Stimulated activated effector memory CD8-positive, alpha-beta T cell treated with anti-CD3 and anti-CD28 coated beads, Interleukin-12 subunit alpha, Interleukin-12 subunit beta, amount 100 ng/mL, for 72 hours (primary cell): ENCODE measurements around the gene CASKIN2.
"Not testable (repeated sequence)": the region's sequence is repeated elsewhere in the genome, so short reads cannot be mapped to it uniquely, and the experiment has no call there.

Experiments
- ATAC-seq: fragments of 150-1000 bp; cut with Tn5 transposase; 2 replicates; pipeline ENCODE4 v1.10.0; 2021
- DNase-seq, 2 donors: peaks; one replicate each; pipeline ENCODE4 v3.0.0; 2021 to 2022; ENCODE audit warnings: low spot score in 2 of 2
- H3K27ac Mint-ChIP-seq: one replicate; pipeline ENCODE4 v1.8.0; 2022; ENCODE audit warnings: mild to moderate bottlenecking, mixed read lengths
- H3K36me3 Mint-ChIP-seq: one replicate; pipeline ENCODE4 v1.8.0; 2022; ENCODE audit warnings: mild to moderate bottlenecking, mixed read lengths
- H3K4me1 Mint-ChIP-seq: one replicate; pipeline ENCODE4 v1.8.0; 2022; ENCODE audit warnings: mixed read lengths
- H3K4me3 Mint-ChIP-seq: one replicate; pipeline ENCODE4 v1.8.0; 2022; ENCODE audit warnings: mild to moderate bottlenecking, mixed read lengths
- H3K9me3 Mint-ChIP-seq: one replicate; pipeline ENCODE4 v1.8.0; 2022; ENCODE audit warnings: mixed read lengths

CASKIN2 gene

GRCh38 chr17:75481194-75482068 is 33.9 kb downstream of the CASKIN2 start:
- H3K4me3 Mint-ChIP-seq, result no peak overlapping the region
- no peaks in the 10 kb centered on the region for H3K9me3 Mint-ChIP-seq
- DNase-seq, result peak in 1 of 2 donors; percentile 45
- H3K4me1 Mint-ChIP-seq, result peaks cover 20% of the 10 kb centered on the region
- H3K27ac Mint-ChIP-seq, result peak overlapping the region; percentile 85
- H3K36me3 Mint-ChIP-seq, result peaks cover under 1% of the 10 kb centered on the region
- no peak for ATAC-seq

DNA sequence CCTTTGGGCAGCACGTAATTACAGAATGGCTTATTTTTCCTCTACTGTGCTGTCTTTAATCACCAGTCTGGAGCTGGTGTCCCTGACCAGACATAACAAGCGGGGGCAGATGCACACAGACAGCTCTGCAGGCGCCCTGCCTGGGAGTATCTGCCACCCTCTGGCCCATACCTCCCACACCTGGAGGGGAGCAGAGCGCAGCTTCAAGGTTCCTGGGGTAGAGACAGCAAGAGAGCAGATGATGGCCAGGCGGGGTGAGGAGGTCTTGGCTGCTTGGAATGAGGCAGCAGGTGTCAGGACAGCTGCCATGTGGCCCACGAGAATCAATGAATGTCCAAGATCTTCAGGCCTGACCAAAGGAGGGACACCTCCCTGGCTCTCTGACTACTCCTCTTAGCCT is 35.1 kb downstream of the CASKIN2 start:
- H3K36me3 Mint-ChIP-seq, result peaks cover 5% of the 10 kb centered on the region
- H3K4me3 Mint-ChIP-seq, result no peak overlapping the region
- DNase-seq (no peak), ATAC-seq (no peak)
- H3K4me1 Mint-ChIP-seq, result peaks cover 16% of the 10 kb centered on the region
- peak overlapping the region; percentile 85 for H3K27ac Mint-ChIP-seq
- no peaks in the 10 kb centered on the region for H3K9me3 Mint-ChIP-seq

GRCh38 chr17:75478508-75478907 is 36.8 kb downstream of the CASKIN2 start:
- peaks cover 8% of the 10 kb centered on the region for H3K36me3 Mint-ChIP-seq
- no peak for ATAC-seq
- H3K27ac Mint-ChIP-seq, result no peak overlapping the region

GRCh38 chr17:75477490-75477862 is 37.9 kb downstream of the CASKIN2 start:
- peaks cover 13% of the 10 kb centered on the region for H3K36me3 Mint-ChIP-seq
- not testable (repeated sequence) for DNase-seq, H3K4me3 Mint-ChIP-seq, H3K9me3 Mint-ChIP-seq, H3K27ac Mint-ChIP-seq, ATAC-seq
- H3K4me1 Mint-ChIP-seq, result peaks cover 16% of the 10 kb centered on the region

More at GRCh38 chr17:75478508-75478907, 36.8 kb downstream of the CASKIN2 start:
- peaks cover 16% of the 10 kb centered on the region for H3K4me1 Mint-ChIP-seq
- H3K4me3 Mint-ChIP-seq, result no peak overlapping the region
- no peaks in the 10 kb centered on the region for H3K9me3 Mint-ChIP-seq
- no peak for DNase-seq

DNA sequence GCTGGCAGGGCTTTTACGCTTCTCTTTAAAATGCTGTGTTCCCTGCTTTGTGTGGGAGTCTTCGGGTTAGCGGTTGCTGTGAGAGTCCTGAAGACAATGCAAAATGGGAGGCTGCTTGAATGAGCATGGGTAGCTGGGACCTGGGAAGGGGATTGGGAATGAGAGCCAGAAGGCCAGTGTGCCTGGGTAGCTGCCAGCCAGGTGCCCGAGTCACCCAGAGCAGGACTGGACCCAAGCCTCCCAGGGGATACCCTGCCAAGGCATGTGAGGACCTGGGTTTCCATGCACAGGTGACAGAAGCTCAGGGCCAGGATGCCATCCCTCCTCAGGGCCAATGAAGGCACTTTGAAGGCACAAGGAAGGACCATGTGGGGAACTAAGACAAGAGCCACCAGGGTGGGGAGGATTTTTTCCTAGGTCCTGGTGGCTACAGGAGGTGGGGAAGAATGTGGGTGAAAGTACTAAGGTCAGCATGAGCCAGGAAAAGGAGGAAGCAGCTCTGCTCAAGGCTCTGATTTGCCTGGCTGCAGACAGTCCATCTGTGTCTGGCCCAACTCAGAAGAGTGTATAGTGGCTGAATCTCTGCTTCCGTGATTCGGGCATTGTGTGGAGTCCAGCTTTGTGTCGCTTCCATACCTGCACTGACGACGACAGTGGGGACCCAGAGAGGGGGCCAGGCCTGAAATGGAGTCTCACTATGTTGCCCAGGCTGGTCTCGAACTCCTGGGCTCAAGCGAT is 38.4 kb downstream of the CASKIN2 start:
- no peak for DNase-seq
- no peak overlapping the region for H3K4me3 Mint-ChIP-seq
- H3K4me1 Mint-ChIP-seq, result peaks cover 16% of the 10 kb centered on the region
- no peaks in the 10 kb centered on the region for H3K9me3 Mint-ChIP-seq
- peak overlapping the region; percentile 89 for H3K27ac Mint-ChIP-seq
- no peak for ATAC-seq
- H3K36me3 Mint-ChIP-seq, result peaks cover 13% of the 10 kb centered on the region

- Mint-ChIP-seq H3K27ac (peak overlapping the region; percentile 89), H3K4me1 (peaks cover 15% of the 10 kb centered on the region), H3K36me3 (peaks cover 13% of the 10 kb centered on the region), H3K4me3 (no peak overlapping the region), H3K9me3 (no peaks in the 10 kb centered on the region)
- ATAC-seq (no peak), DNase-seq (no peak)
These were observed 39.1 kb downstream of the CASKIN2 start for GRCh38 chr17:75476271-75476671.

DNA sequence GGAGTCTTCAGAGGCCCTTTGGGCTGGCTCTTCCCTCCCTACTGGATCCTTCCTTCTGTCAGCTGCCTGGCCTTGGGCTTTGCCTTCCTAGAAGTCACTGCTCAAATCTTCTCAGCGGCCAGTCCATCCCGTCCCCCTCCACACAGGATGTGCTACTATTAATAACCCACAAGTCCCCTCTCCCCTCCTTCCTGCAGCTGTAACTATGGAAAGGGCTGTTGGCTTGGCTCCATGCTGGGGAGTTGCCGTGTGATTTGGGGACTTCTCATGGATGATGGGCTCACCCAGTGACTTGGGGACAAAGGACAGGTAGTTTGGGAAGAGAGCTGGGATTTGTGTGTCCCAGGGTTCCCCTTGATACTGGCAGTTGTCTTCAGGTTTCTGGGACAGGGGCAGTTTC is 39.5 kb downstream of the CASKIN2 start:
- Mint-ChIP-seq H3K27ac (peak overlapping the region; percentile 89), H3K9me3 (no peaks in the 10 kb centered on the region), H3K4me1 (peaks cover 11% of the 10 kb centered on the region), H3K36me3 (peaks cover 13% of the 10 kb centered on the region), H3K4me3 (no peak overlapping the region)
- ATAC-seq (no peak), DNase-seq (no peak)

DNA sequence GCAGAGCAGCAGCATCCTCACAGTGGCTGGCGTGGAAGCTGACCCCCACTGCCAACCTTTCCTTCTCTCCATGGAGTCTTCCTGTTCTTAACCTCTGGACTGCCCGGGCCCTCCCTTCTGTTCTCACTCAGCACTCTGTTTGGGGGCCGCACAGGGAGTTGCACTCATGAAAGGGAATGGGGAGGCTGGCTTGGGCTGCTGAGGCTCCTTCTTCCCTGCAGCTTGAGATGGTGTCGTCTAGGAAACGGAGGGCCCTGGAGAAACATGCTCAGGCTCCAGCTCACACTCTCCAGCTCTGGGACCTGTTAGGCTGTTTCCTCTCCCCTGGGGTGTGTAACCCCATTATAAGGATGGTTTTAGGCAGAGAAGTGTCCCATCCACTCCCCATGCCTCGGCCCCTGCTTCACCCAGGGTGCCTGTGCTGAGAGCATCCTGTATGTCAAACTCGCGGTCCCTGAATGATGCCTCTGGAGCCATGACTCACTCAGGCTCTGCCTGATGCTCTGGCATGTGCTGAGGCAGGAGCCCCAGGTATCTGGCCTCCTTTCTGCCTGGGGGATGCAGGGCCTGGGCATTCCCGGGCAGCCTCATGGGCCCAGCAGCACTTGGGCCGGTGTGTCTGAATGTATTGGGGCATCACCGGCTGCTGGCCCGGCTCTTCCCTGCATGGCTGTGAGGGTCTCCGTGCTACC is 40.0 kb downstream of the CASKIN2 start:
- peaks cover 13% of the 10 kb centered on the region for H3K36me3 Mint-ChIP-seq

GRCh38 chr17:75474736-75475135 is 40.6 kb downstream of the CASKIN2 start:
- ATAC-seq (no peak), DNase-seq (no peak)
- Mint-ChIP-seq H3K4me1 (peaks cover 6% of the 10 kb centered on the region), H3K36me3 (peaks cover 13% of the 10 kb centered on the region), H3K27ac (peak overlapping the region; percentile 58), H3K4me3 (no peak overlapping the region), H3K9me3 (no peaks in the 10 kb centered on the region)

More for the DNA sequence above, 40.0 kb downstream of the CASKIN2 start:
- H3K9me3 Mint-ChIP-seq, result no peaks in the 10 kb centered on the region
- H3K4me1 Mint-ChIP-seq, result peaks cover 6% of the 10 kb centered on the region
- peak overlapping the region; percentile 89 for H3K27ac Mint-ChIP-seq
- ATAC-seq, result no peak
- no peak for DNase-seq
- no peak overlapping the region for H3K4me3 Mint-ChIP-seq

- DNase-seq (no peak), ATAC-seq (no peak)
- Mint-ChIP-seq H3K27ac (no peak overlapping the region), H3K4me3 (no peak overlapping the region), H3K4me1 (peaks cover 6% of the 10 kb centered on the region), H3K9me3 (no peaks in the 10 kb centered on the region), H3K36me3 (peaks cover 13% of the 10 kb centered on the region)
These were observed 42.1 kb downstream of the CASKIN2 start for GRCh38 chr17:75473246-75473645.

GRCh38 chr17:75472119-75472518 is 43.2 kb downstream of the CASKIN2 start:
- H3K4me3 Mint-ChIP-seq, result no peak overlapping the region
- H3K27ac Mint-ChIP-seq, result peak overlapping the region; percentile 43
- peaks cover 6% of the 10 kb centered on the region for H3K4me1 Mint-ChIP-seq
- DNase-seq (no peak), ATAC-seq (no peak)
- peaks cover 13% of the 10 kb centered on the region for H3K36me3 Mint-ChIP-seq
- H3K9me3 Mint-ChIP-seq, result no peaks in the 10 kb centered on the region

DNA sequence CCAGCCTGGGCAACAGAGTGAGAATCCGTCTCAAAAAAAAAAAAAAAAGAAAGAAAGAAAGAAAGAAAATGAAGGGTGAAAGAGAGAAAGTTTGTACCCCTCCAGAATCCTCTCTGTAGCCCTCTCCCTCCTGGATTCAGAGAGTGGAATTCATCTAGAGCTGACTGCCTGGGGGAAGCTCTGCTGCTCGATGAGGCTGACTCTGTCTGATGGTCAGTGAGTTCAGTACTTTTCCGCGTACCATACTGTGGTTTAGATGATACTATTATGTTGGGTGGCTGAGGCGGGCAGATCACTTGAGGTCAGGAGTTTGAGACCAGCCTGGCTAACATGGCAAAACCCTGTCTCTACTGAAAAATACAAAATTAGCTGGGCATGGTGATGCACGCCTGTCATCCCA is 44.1 kb downstream of the CASKIN2 start:
- peaks cover under 1% of the 10 kb centered on the region for H3K4me1 Mint-ChIP-seq
- no peak for DNase-seq
- no peak for ATAC-seq
- peaks cover 11% of the 10 kb centered on the region for H3K36me3 Mint-ChIP-seq
- no peak overlapping the region for H3K4me3 Mint-ChIP-seq
- H3K9me3 Mint-ChIP-seq, result no peaks in the 10 kb centered on the region
- no peak overlapping the region for H3K27ac Mint-ChIP-seq

DNA sequence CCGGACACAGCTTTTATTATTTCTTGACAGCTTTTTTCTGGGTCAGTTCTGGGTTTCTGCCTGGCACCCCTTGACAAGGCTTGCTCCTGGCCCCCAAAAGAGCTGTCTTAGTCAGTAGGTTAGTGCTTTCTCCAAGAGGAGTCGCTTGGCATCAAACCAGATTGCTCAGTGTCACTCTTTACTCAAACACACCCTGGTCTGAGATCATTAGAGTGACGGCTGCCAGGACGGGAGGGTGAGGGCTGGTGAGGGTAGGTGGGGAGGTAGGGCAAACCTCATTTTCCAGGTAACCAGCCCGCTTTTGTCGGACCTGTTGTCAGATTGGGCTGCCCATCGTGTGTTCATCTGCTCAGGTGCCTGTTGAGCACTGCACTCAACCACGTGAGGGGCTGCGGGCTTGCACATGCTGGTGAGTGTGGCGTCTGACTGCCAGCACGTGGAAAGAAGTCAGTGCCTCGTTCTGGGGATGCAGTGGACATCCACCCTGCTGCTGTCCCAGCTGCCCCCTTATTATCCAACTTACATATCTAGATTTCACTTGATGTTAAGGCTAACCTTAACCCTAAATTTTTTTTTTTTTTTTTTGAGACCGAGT is 46.5 kb downstream of the CASKIN2 start:
- no peak overlapping the region for H3K27ac Mint-ChIP-seq
- peaks cover 12% of the 10 kb centered on the region for H3K36me3 Mint-ChIP-seq
- peaks cover 13% of the 10 kb centered on the region for H3K4me1 Mint-ChIP-seq
- H3K4me3 Mint-ChIP-seq, result no peak overlapping the region
- no peak for DNase-seq
- no peaks in the 10 kb centered on the region for H3K9me3 Mint-ChIP-seq
- no peak for ATAC-seq

GRCh38 chr17:75468291-75468754 is 47.0 kb downstream of the CASKIN2 start:
- Mint-ChIP-seq H3K9me3 (no peaks in the 10 kb centered on the region), H3K27ac (no peak overlapping the region), H3K4me3 (no peak overlapping the region), H3K4me1 (peaks cover 18% of the 10 kb centered on the region), H3K36me3 (peaks cover 12% of the 10 kb centered on the region)
- DNase-seq (no peak), ATAC-seq (no peak)

DNA sequence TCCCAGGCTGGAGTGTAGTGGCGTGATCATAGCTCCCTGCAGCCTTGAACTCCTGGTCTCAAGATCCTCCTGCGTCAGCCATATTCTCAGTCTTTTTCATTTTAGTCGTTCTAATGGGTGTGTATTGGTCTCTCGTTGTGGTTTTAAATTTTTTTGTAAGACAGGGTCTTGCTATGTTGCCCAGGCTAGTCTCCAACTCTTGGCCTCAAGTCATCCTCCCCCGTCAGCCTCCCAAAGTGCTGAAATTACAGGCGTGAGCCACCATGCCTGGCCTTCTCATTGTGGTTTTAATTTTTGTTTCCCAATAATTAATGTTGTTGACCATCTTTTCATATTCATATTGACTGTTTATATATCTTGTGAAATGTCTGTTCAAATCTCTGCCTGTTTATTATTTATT is 50.3 kb downstream of the CASKIN2 start:
- DNase-seq, result no peak
- no peak overlapping the region for H3K4me3 Mint-ChIP-seq
- H3K9me3 Mint-ChIP-seq, result no peaks in the 10 kb centered on the region
- H3K27ac Mint-ChIP-seq, result peak overlapping the region; percentile 74
- H3K4me1 Mint-ChIP-seq, result peaks cover 24% of the 10 kb centered on the region
- peaks cover 7% of the 10 kb centered on the region for H3K36me3 Mint-ChIP-seq
- ATAC-seq, result no peak
